ENCODE results near the gene KLHDC9. TPM values are rescaled to one million over a fixed set of nuclear protein-coding genes. Genes with fewer than 3 reads are reported as not detected.

KLHDC9 gene
- total and polyA plus RNA-seq, 9 of the 15 experiments (the other 6 are each of a cell fraction or from before 2014, with no cell fraction given): not detected

DNA sequence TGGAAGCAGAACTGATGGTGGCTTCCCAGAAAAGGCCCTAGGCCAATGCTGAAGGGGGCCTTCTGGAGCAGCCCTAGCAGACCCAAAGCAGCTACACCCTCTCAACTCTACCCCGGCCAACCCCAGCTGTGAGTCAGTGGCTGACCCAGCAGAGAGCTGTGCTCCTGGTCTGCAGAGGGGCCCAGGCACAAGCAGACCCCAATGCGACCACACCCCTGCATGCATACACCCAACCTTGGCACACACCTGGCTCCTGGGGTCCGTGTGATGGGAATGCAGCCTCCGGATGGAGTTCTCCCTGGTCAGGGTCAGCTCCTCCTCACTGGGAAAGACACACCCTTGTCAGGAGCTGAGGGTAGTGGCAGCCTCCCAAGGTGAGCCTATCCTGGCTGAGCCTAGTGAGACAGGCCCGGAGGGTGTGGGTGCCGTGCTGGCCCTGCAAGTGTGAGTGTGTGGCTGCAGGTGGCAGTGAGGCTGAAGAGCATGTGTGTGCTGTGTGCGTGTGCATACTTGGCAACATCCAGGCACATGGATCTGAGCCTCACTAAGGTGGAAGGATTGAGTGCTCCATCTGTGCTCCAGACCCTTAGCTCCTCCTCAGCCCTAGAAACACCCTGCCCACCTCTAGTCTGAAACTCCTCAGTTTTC, 24.6 kb upstream of the KLHDC9 start (continued):
- TF ChIP-seq, protein P1, sequence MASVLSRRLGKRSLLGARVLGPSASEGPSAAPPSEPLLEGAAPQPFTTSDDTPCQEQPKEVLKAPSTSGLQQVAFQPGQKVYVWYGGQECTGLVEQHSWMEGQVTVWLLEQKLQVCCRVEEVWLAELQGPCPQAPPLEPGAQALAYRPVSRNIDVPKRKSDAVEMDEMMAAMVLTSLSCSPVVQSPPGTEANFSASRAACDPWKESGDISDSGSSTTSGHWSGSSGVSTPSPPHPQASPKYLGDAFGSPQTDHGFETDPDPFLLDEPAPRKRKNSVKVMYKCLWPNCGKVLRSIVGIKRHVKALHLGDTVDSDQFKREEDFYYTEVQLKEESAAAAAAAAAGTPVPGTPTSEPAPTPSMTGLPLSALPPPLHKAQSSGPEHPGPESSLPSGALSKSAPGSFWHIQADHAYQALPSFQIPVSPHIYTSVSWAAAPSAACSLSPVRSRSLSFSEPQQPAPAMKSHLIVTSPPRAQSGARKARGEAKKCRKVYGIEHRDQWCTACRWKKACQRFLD (CRISPR knock-in tag; IDR thresholded peaks at IDR 0.05): no peak

DNA sequence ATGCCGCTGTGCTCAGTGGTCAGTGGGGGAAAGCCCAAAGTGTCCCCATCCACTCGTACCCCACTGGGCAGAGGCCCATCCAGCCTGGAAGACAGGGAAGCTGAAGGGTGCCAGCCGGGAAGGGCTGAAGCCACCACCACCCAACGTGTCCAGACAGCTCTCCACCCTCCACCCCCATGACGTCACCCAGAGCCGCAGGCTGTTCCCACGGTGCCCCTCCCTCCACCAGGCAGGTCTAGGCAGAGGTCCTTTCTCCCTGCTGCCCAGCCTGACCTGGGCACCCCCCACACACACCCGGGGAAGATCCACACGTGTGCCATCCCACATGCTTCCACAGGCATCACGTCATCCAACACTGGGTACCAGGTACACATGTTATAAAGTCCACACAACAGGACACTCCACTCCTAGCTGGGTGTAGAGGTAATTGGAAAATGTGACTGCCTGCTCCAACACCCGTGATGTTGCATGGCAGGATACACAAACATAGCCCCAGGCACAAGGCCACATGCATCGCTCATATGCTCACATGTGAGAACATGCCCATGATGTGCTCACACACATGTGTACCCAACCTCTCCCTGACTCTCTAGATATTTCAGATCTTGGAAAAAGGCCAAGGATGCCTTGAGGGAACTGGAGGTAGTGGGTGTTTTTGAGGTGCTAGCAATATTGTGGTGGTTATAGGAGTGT, 23.3 kb upstream of the KLHDC9 start:
- Histone ChIP-seq H3K9me3 (replicated peaks; ENCODE audit: control insufficient read depth, insufficient read depth, low read depth, low read length) (no peaks in the 10 kb centered on the region), H3K36me3 (ENCODE audit: control insufficient read depth, insufficient read depth, low read length) (no peaks in the 10 kb centered on the region), H3K9me1 (ENCODE audit: control insufficient read depth, insufficient read depth, low read length) (no peaks in the 10 kb centered on the region), H4K20me1 (replicated peaks; ENCODE audit: control insufficient read depth, insufficient read depth, low read length) (no peaks in the 10 kb centered on the region), H3K79me2 (ENCODE audit: control insufficient read depth, insufficient read depth, low read length) (no peaks in the 10 kb centered on the region), H3K9ac (ENCODE audit: insufficient read depth in 1 of 2, low read depth in 2 of 2, low read length in 2 of 2) (peak overlapping the region in 1 of 2 experiments; percentile 31; a peak in 2 of 4 replicates), H3K4me2 (ENCODE audit: insufficient read depth, low read length) (no peak overlapping the region), H2AFZ (ENCODE audit: low read depth, low read length) (peak overlapping the region; percentile 50; the same call in 1 of the 2 replicates), H3K27me3 (ENCODE audit: control insufficient read depth in 2 of 2, insufficient read depth in 2 of 2, low read length in 2 of 2) (no peaks in the 10 kb centered on the region), H3K4me1 (replicated peaks in 1 of 2; ENCODE audit: control insufficient read depth in 2 of 2, insufficient read depth in 2 of 2, low read length in 2 of 2) (peaks cover 8 to 25% of the 10 kb centered on the region in 2 experiments; a peak in 3 of 5 replicates), H3K4me3 (no peak overlapping the region), H3K27ac (ENCODE audit: extremely low read depth, low read depth, low read length) (no peak overlapping the region)
- CTCF ChIA-PET (ENCODE audit: low intra/inter-chr PET ratio): no interaction called here
- 19% methylated on average over 12 of the region's 12 CpGs for WGBS (ENCODE audit: insufficient coverage, low coverage, missing lambda C conversion rate)
- DNase-seq (ENCODE audit: extremely low read depth in 1 of 4, low spot score in 3 of 4) (peak in 2 of 4 experiments; percentile 58 to 64), ATAC-seq (peak; percentile 41; the same call in 2 of the 3 replicates), FAIRE-seq (peak; percentile 15)
- in situ Hi-C loops (cut with MboI): loop anchor here (25.0 kb wide), 1 partner anchor 238 kb away; no protein-coding TSS in a partner anchor
- intact Hi-C loops (cut with micrococcal nuclease): loop anchor here (10.0 kb wide), 1 partner anchor 60 kb away; the partner anchor contains the start of gene DEDD
- no TSS peak for BruUV-seq (replicated peaks)
- POLR2A ChIA-PET: interaction anchor here (1.0 to 1.9 kb wide), 2 partner anchors 10 to 58 kb away, joined by 4 to 8 read pairs; no protein-coding TSS in a partner anchor
- TF ChIP-seq TAF15 (IDR thresholded peaks at IDR 0.05; ENCODE audit: low read depth, low read length): no peak
- TF ChIP-seq ZNF507 (tag; conservative IDR thresholded peaks at IDR 0.05): no peak
- TF ChIP-seq GTF2E2 (tag; IDR thresholded peaks at IDR 0.05): no peak
- no peak for TF ChIP-seq PPARD (CRISPR knock-in tag; IDR thresholded peaks at IDR 0.05)
- peak; percentile 71 for TF ChIP-seq CREM (IDR thresholded peaks at IDR 0.05; ENCODE audit: low read depth)
- TF ChIP-seq, protein P2, sequence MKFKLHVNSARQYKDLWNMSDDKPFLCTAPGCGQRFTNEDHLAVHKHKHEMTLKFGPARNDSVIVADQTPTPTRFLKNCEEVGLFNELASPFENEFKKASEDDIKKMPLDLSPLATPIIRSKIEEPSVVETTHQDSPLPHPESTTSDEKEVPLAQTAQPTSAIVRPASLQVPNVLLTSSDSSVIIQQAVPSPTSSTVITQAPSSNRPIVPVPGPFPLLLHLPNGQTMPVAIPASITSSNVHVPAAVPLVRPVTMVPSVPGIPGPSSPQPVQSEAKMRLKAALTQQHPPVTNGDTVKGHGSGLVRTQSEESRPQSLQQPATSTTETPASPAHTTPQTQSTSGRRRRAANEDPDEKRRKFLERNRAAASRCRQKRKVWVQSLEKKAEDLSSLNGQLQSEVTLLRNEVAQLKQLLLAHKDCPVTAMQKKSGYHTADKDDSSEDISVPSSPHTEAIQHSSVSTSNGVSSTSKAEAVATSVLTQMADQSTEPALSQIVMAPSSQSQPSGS (CRISPR knock-in tag; IDR thresholded peaks at IDR 0.05): peak; percentile 72; the same call in 1 of the 2 replicates
- TF ChIP-seq CBFB (CRISPR knock-in tag; IDR thresholded peaks at IDR 0.05): peak; percentile 23; the same call in 1 of the 2 replicates
- TF ChIP-seq ZNF311 (CRISPR knock-in tag; IDR thresholded peaks at IDR 0.05): no peak
- TF ChIP-seq TARDBP (IDR thresholded peaks at IDR 0.05): no peak
- TF ChIP-seq, protein P3, sequence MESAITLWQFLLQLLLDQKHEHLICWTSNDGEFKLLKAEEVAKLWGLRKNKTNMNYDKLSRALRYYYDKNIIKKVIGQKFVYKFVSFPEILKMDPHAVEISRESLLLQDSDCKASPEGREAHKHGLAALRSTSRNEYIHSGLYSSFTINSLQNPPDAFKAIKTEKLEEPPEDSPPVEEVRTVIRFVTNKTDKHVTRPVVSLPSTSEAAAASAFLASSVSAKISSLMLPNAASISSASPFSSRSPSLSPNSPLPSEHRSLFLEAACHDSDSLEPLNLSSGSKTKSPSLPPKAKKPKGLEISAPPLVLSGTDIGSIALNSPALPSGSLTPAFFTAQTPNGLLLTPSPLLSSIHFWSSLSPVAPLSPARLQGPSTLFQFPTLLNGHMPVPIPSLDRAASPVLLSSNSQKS (CRISPR knock-in tag; IDR thresholded peaks at IDR 0.05): no peak
- TF ChIP-seq, protein P4, sequence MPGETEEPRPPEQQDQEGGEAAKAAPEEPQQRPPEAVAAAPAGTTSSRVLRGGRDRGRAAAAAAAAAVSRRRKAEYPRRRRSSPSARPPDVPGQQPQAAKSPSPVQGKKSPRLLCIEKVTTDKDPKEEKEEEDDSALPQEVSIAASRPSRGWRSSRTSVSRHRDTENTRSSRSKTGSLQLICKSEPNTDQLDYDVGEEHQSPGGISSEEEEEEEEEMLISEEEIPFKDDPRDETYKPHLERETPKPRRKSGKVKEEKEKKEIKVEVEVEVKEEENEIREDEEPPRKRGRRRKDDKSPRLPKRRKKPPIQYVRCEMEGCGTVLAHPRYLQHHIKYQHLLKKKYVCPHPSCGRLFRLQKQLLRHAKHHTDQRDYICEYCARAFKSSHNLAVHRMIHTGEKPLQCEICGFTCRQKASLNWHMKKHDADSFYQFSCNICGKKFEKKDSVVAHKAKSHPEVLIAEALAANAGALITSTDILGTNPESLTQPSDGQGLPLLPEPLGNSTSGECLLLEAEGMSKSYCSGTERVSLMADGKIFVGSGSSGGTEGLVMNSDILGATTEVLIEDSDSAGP (CRISPR knock-in tag; IDR thresholded peaks at IDR 0.05): no peak

Data from K562 (cell line).